CD4-positive, alpha-beta T cell (primary cell): ENCODE measurements around the gene GALNT1. TPM values are rescaled to one million over a fixed set of nuclear protein-coding genes. Genes with fewer than 3 reads are reported as not detected.
A peak's percentile ranks its signal among the peaks of the same experiment; 100 is the strongest.

Source experiments
- ATAC-seq: fragments of 200-7000 bp; cut with Tn5 transposase; one replicate; pipeline ENCODE4 v1.10.0; 2022; ENCODE audit warnings: mild to moderate bottlenecking; ENCODE audit not compliant: poor library complexity
- CTCF ChIA-PET: fragments of 350-600 bp; sonication (Branson Sonifier 250); formaldehyde crosslinking; loops from one replicate; lab custom pipeline; 2021; ENCODE audit warnings: antibody characterized with exemption, inconsistent platforms; lab: Charles Lee
- POLR2A ChIA-PET: fragments of 350-600 bp; sonication (Branson Sonifier 250); formaldehyde crosslinking; loops from one replicate; lab custom pipeline; 2021; ENCODE audit warnings: antibody characterized with exemption, inconsistent platforms; lab: Charles Lee
- DNase-seq, 14 experiments: peaks; one replicate each; pipeline ENCODE4 v3.0.0-alpha.2; 2013 to 2020; ENCODE audit warnings: mixed read lengths in 2 of 14
- H3K27ac ChIP-seq, 2 donors: one replicate each; pipeline versions ENCODE4 v1.5.1 to v1.7.0; 2013; ENCODE audit warnings: low read length in 2 of 2, low read depth in 1 of 2, mild to moderate bottlenecking in 1 of 2
- H3K27me3 ChIP-seq, 2 experiments: 1 replicate in 1 of 2; 2 replicates in 1 of 2; pipeline versions ENCODE4 v1.6.1 to v1.7.0; 2013; ENCODE audit warnings: low read length in 2 of 2, control low read depth in 1 of 2, mild to moderate bottlenecking in 1 of 2, moderate library complexity in 1 of 2; ENCODE audit not compliant: insufficient read depth in 2 of 2, control insufficient read depth in 1 of 2
- H3K36me3 ChIP-seq: one replicate; pipeline ENCODE4 v1.6.1; 2013; ENCODE audit warnings: low read length, control low read depth; ENCODE audit not compliant: insufficient read depth
- H3K4me1 ChIP-seq: one replicate; pipeline ENCODE4 v1.6.1; 2013; ENCODE audit warnings: low read length, control low read depth; ENCODE audit not compliant: insufficient read depth
- H3K4me3 ChIP-seq: one replicate; pipeline ENCODE4 v1.5.1; 2013; ENCODE audit warnings: mild to moderate bottlenecking, low read length, moderate library complexity
- H3K9me3 ChIP-seq, 2 experiments: 1 replicate in 1 of 2; 2 replicates in 1 of 2; pipeline versions ENCODE4 v1.6.1 to v1.7.0; 2013; ENCODE audit warnings: low read length in 2 of 2, mild to moderate bottlenecking in 2 of 2, control low read depth in 1 of 2, moderate library complexity in 1 of 2; ENCODE audit not compliant: control insufficient read depth in 1 of 2, insufficient read depth in 1 of 2
- H3K27ac Mint-ChIP-seq: one replicate; pipeline ENCODE4 v1.8.0; 2020; ENCODE audit warnings: mixed read lengths
- H3K27me3 Mint-ChIP-seq: one replicate; pipeline ENCODE4 v1.8.0; 2021; ENCODE audit warnings: mixed read lengths
- H3K36me3 Mint-ChIP-seq: one replicate; pipeline ENCODE4 v1.8.0; 2021; ENCODE audit warnings: low read depth, mixed read lengths
- H3K4me1 Mint-ChIP-seq: one replicate; pipeline ENCODE4 v1.8.0; 2021; ENCODE audit warnings: low read depth, mixed read lengths
- H3K4me3 Mint-ChIP-seq: one replicate; pipeline ENCODE4 v1.8.0; 2020; ENCODE audit warnings: mild to moderate bottlenecking, mixed read lengths
- H3K9me3 Mint-ChIP-seq: one replicate; pipeline ENCODE4 v1.8.0; 2020; ENCODE audit warnings: mixed read lengths
- intact Hi-C, 2 experiments: fragments of 100-400 bp; cut with DNase I in 1 of 2; cut with micrococcal nuclease in 1 of 2; formaldehyde crosslinking; loops; one replicate each; pipeline versions ENCODE4 v1.15.1 to v1.9.0; 2023 to 2025; cut with DNase I, micrococcal nuclease
- total RNA-seq, 174 experiments: library from RNA in 2 of 174; stranded (reverse) in 2 of 174; gene quantifications; one replicate each; pipeline ENCODE4 v1.2.3 and lab custom pipeline; 2021 to 2026
- TF ChIP-seq, protein P1 (sequence below): fragments of 200-600 bp; IDR thresholded peaks from one replicate; pipeline ENCODE4 v1.8.0; 2022; ENCODE audit warnings: antibody characterized with exemption, mild to moderate bottlenecking

GALNT1 gene
- total RNA-seq, 2 experiments from 2014 or later: 16.1 to 17.9 TPM

- Mint-ChIP-seq H3K4me3 (peak overlapping the region; percentile 9), H3K27me3 (no peaks in the 10 kb centered on the region), H3K36me3 (no peaks in the 10 kb centered on the region), H3K4me1 (peaks cover 27% of the 10 kb centered on the region), H3K27ac (no peak overlapping the region), H3K9me3 (no peaks in the 10 kb centered on the region)
- TF ChIP-seq, protein P1, sequence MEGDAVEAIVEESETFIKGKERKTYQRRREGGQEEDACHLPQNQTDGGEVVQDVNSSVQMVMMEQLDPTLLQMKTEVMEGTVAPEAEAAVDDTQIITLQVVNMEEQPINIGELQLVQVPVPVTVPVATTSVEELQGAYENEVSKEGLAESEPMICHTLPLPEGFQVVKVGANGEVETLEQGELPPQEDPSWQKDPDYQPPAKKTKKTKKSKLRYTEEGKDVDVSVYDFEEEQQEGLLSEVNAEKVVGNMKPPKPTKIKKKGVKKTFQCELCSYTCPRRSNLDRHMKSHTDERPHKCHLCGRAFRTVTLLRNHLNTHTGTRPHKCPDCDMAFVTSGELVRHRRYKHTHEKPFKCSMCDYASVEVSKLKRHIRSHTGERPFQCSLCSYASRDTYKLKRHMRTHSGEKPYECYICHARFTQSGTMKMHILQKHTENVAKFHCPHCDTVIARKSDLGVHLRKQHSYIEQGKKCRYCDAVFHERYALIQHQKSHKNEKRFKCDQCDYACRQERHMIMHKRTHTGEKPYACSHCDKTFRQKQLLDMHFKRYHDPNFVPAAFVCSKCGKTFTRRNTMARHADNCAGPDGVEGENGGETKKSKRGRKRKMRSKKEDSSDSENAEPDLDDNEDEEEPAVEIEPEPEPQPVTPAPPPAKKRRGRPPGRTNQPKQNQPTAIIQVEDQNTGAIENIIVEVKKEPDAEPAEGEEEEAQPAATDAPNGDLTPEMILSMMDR: no peak
- H3K4me3 ChIP-seq: no peak overlapping the region
- H3K4me1 ChIP-seq: peaks cover 6% of the 10 kb centered on the region
- H3K27me3 ChIP-seq: no peaks in the 10 kb centered on the region
- ChIA-PET CTCF (no interaction called here), POLR2A (no interaction called here)
- intact Hi-C loops: loop anchor here (5.0 kb wide), 3 partner anchors 37 to 48 kb away; partner anchors contain the start of gene GALNT1 (in 1 of the 2)
- H3K27ac ChIP-seq: no peak overlapping the region
- H3K9me3 ChIP-seq: no peaks in the 10 kb centered on the region
- DNase-seq (no peak), ATAC-seq (no peak)
- H3K36me3 ChIP-seq: no peaks in the 10 kb centered on the region
Observed at GRCh38 chr18:35619464-35619863, 37.9 kb downstream of the GALNT1 start.

GRCh38 chr18:35619941-35620340 lies 38.4 kb downstream of the GALNT1 start:
- Mint-ChIP-seq H3K27me3 (no peaks in the 10 kb centered on the region), H3K27ac (no peak overlapping the region), H3K36me3 (no peaks in the 10 kb centered on the region), H3K9me3 (no peaks in the 10 kb centered on the region), H3K4me1 (peaks cover 27% of the 10 kb centered on the region), H3K4me3 (no peak overlapping the region)
- ChIA-PET POLR2A (no interaction called here), CTCF (no interaction called here)
- no peaks in the 10 kb centered on the region for H3K9me3 ChIP-seq
- H3K4me3 ChIP-seq: no peak overlapping the region
- H3K4me1 ChIP-seq: peaks cover 6% of the 10 kb centered on the region
- intact Hi-C loops: loop anchor here (5.0 kb wide), 3 partner anchors 37 to 47 kb away; partner anchors contain the start of gene GALNT1 (in 1 of the 2)
- no peaks in the 10 kb centered on the region for H3K27me3 ChIP-seq
- H3K27ac ChIP-seq: no peak overlapping the region
- TF ChIP-seq, protein P1: no peak
- ATAC-seq (no peak), DNase-seq (no peak)
- no peaks in the 10 kb centered on the region for H3K36me3 ChIP-seq

DNA sequence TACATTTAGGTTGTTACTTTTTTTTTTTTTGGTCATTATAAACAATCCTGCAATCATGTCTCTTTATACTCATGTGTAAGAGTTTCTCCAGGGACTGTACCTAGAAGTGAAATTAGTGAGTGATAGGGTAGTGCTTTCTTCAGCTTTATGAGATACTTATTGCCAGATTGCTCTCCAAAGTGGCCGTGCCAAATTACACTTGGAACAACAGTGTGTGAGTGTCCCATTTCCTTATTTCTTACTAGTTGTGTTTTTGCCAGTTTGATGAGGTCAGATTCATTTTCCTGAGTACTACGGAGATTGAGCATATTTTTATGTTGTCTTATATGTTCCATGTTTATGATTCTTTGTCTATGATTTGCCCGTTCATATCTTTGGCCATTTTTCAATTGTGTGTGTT lies 39.2 kb downstream of the GALNT1 start:
- H3K4me3 ChIP-seq: no peak overlapping the region
- ChIA-PET CTCF (no interaction called here), POLR2A (no interaction called here)
- H3K27ac ChIP-seq: no peak overlapping the region
- Mint-ChIP-seq H3K27me3 (no peaks in the 10 kb centered on the region), H3K36me3 (no peaks in the 10 kb centered on the region), H3K9me3 (no peaks in the 10 kb centered on the region), H3K27ac (no peak overlapping the region), H3K4me3 (no peak overlapping the region), H3K4me1 (peaks cover 27% of the 10 kb centered on the region)
- TF ChIP-seq, protein P1: no peak
- intact Hi-C loops: no loop called here
- H3K36me3 ChIP-seq: no peaks in the 10 kb centered on the region
- H3K4me1 ChIP-seq: peaks cover 6% of the 10 kb centered on the region
- H3K27me3 ChIP-seq: no peaks in the 10 kb centered on the region
- H3K9me3 ChIP-seq: no peaks in the 10 kb centered on the region
- DNase-seq: no peak
- ATAC-seq: no peak
